MM.1S (cell line): ENCODE data around the gene MBD2.

Source experiments
- DNase-seq: peaks from one replicate; pipeline ENCODE4 v3.0.0-alpha.2; 2015
- H2AFZ ChIP-seq: fragments of 300-600 bp; sonication (generic); 2 replicates; pipeline ENCODE4 v1.6.0; 2016; ENCODE audit warnings: antibody characterized with exemption, low read length
- H3F3A ChIP-seq: fragments of 300-600 bp; sonication (generic); 2 replicates; pipeline ENCODE4 v1.6.1; 2016; ENCODE audit warnings: mild to moderate bottlenecking, antibody characterized with exemption, low read length, moderate library complexity, mixed read lengths; ENCODE audit not compliant: insufficient read depth
- H3K27ac ChIP-seq: fragments of 300-600 bp; sonication (generic); 2 replicates; pipeline ENCODE4 v1.5.1; 2016; ENCODE audit warnings: mild to moderate bottlenecking, low read length
- H3K27me3 ChIP-seq: fragments of 300-600 bp; sonication (generic); replicated peaks from 2 replicates; pipeline ENCODE4 v1.6.0; 2016; ENCODE audit warnings: low read length; ENCODE audit not compliant: insufficient read depth
- H3K36me3 ChIP-seq: fragments of 300-600 bp; sonication (generic); replicated peaks from 2 replicates; pipeline ENCODE4 v1.6.1; 2016; ENCODE audit warnings: mild to moderate bottlenecking, low read length, mixed read lengths; ENCODE audit not compliant: insufficient read depth
- H3K4me1 ChIP-seq: fragments of 300-600 bp; sonication (generic); 2 replicates; pipeline ENCODE4 v1.6.1; 2016; ENCODE audit warnings: low read length, mixed read lengths
- H3K4me2 ChIP-seq: fragments of 300-600 bp; sonication (generic); 2 replicates; pipeline ENCODE4 v1.6.0; 2016; ENCODE audit warnings: low read depth, low read length
- H3K4me3 ChIP-seq: fragments of 300-600 bp; sonication (generic); 2 replicates; pipeline ENCODE4 v1.5.1; 2016; ENCODE audit warnings: low read length, mixed read lengths
- H3K79me2 ChIP-seq: fragments of 300-600 bp; sonication (generic); 2 replicates; pipeline ENCODE4 v1.6.1; 2016; ENCODE audit warnings: mixed run types, low read length, mixed read lengths
- H3K9ac ChIP-seq: fragments of 300-600 bp; sonication (generic); 2 replicates; pipeline ENCODE4 v1.6.1; 2016; ENCODE audit warnings: low read length, mixed read lengths
- H3K9me2 ChIP-seq: fragments of 300-600 bp; sonication (generic); replicated peaks from 2 replicates; pipeline ENCODE4 v1.6.1; 2016; ENCODE audit warnings: mild to moderate bottlenecking, low read length, mixed read lengths; ENCODE audit not compliant: insufficient read depth
- H3K9me3 ChIP-seq: fragments of 300-600 bp; sonication (generic); replicated peaks from 2 replicates; pipeline ENCODE4 v1.6.1; 2016; ENCODE audit warnings: mild to moderate bottlenecking, low read length, mixed read lengths; ENCODE audit not compliant: insufficient read depth
- H4K20me1 ChIP-seq: fragments of 300-600 bp; sonication (generic); 2 replicates; pipeline ENCODE4 v1.6.1; 2016; ENCODE audit warnings: mild to moderate bottlenecking, low read length, moderate library complexity, mixed read lengths; ENCODE audit not compliant: insufficient read depth
- EZH2 ChIP-seq: fragments of 300-600 bp; sonication (generic); optimal IDR thresholded peaks from 2 replicates; pipeline ENCODE3; 2017; ENCODE audit warnings: low read depth, mild to moderate bottlenecking, antibody characterized with exemption, low read length, mixed read lengths
- EZH2phosphoT487 ChIP-seq: fragments of 300-600 bp; sonication (generic); IDR thresholded peaks from 2 replicates; pipeline ENCODE4 v1.6.1; 2018; ENCODE audit warnings: antibody characterized with exemption, low read length
- TF ChIP-seq, protein P1 (sequence below): fragments of 300-600 bp; sonication (generic); IDR thresholded peaks from 2 replicates; pipeline ENCODE4 v1.5.1; 2016; ENCODE audit warnings: antibody characterized with exemption, low read length, mixed read lengths

Gene MBD2

GRCh38 chr18:54187372-54187771, 37.1 kb downstream of the MBD2 start:
- Histone ChIP-seq H3K36me3 (no peaks in the 10 kb centered on the region), H3K4me1 (peaks cover 39% of the 10 kb centered on the region), H3K9me3 (no peaks in the 10 kb centered on the region), H3F3A (peaks cover 27% of the 10 kb centered on the region), H3K4me3 (no peak overlapping the region), H3K79me2 (peaks cover 64% of the 10 kb centered on the region), H3K9me2 (no peaks in the 10 kb centered on the region), H3K9ac (no peak overlapping the region), H2AFZ (no peak overlapping the region), H3K27ac (no peak overlapping the region), H3K4me2 (no peak overlapping the region), H3K27me3 (no peaks in the 10 kb centered on the region), H4K20me1 (no peaks in the 10 kb centered on the region)
- DNase-seq: no peak
- TF ChIP-seq EZH2phosphoT487 (no peak), EZH2 (no peak)
- TF ChIP-seq, protein P1, sequence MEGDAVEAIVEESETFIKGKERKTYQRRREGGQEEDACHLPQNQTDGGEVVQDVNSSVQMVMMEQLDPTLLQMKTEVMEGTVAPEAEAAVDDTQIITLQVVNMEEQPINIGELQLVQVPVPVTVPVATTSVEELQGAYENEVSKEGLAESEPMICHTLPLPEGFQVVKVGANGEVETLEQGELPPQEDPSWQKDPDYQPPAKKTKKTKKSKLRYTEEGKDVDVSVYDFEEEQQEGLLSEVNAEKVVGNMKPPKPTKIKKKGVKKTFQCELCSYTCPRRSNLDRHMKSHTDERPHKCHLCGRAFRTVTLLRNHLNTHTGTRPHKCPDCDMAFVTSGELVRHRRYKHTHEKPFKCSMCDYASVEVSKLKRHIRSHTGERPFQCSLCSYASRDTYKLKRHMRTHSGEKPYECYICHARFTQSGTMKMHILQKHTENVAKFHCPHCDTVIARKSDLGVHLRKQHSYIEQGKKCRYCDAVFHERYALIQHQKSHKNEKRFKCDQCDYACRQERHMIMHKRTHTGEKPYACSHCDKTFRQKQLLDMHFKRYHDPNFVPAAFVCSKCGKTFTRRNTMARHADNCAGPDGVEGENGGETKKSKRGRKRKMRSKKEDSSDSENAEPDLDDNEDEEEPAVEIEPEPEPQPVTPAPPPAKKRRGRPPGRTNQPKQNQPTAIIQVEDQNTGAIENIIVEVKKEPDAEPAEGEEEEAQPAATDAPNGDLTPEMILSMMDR: no peak

GRCh38 chr18:54184836-54185235, 39.6 kb downstream of the MBD2 start:
- peak overlapping the region; percentile 20; the same call in 1 of the 2 replicates for H3K9ac ChIP-seq
- H3K36me3 ChIP-seq: no peaks in the 10 kb centered on the region
- H3K4me2 ChIP-seq: peak overlapping the region; percentile 75
- no peaks in the 10 kb centered on the region for H3K9me3 ChIP-seq
- peaks cover 27% of the 10 kb centered on the region for H3F3A ChIP-seq
- no peaks in the 10 kb centered on the region for H4K20me1 ChIP-seq
- H3K79me2 ChIP-seq: peaks cover 60% of the 10 kb centered on the region
- peak overlapping the region; percentile 25; the same call in 1 of the 2 replicates for H3K4me3 ChIP-seq
- no peaks in the 10 kb centered on the region for H3K9me2 ChIP-seq
- no peaks in the 10 kb centered on the region for H3K27me3 ChIP-seq
- H2AFZ ChIP-seq: no peak overlapping the region
- DNase-seq: no peak
- H3K4me1 ChIP-seq: peaks cover 46% of the 10 kb centered on the region
- TF ChIP-seq EZH2phosphoT487 (no peak), EZH2 (no peak)
- TF ChIP-seq, protein P1: no peak
- peak overlapping the region; percentile 74 for H3K27ac ChIP-seq

GRCh38 chr18:54183390-54183789, 41.1 kb downstream of the MBD2 start:
- Histone ChIP-seq H3K27ac (peak overlapping the region; percentile 74; the same call in 1 of the 2 replicates), H3K9me2 (no peaks in the 10 kb centered on the region), H3K79me2 (peaks cover 70% of the 10 kb centered on the region)

More at GRCh38 chr18:54183390-54183789, 41.1 kb downstream of the MBD2 start:
- peak overlapping the region; percentile 75 for H3K4me2 ChIP-seq
- H3K36me3 ChIP-seq: no peaks in the 10 kb centered on the region
- H3K4me1 ChIP-seq: peaks cover 46% of the 10 kb centered on the region
- H4K20me1 ChIP-seq: no peaks in the 10 kb centered on the region
- H3K4me3 ChIP-seq: peak overlapping the region; percentile 8; the same call in 1 of the 2 replicates
- TF ChIP-seq EZH2 (no peak), EZH2phosphoT487 (no peak)
- TF ChIP-seq, protein P1: no peak
- H3K9me3 ChIP-seq: no peaks in the 10 kb centered on the region
- H3K9ac ChIP-seq: no peak overlapping the region
- DNase-seq: peak; percentile 71
- peaks cover 27% of the 10 kb centered on the region for H3F3A ChIP-seq
- H3K27me3 ChIP-seq: no peaks in the 10 kb centered on the region
- H2AFZ ChIP-seq: no peak overlapping the region
